ENCODE data around the gene RGS3.

Gene RGS3

GRCh38 chr9:113509463-113509862, 45.9 kb downstream of the RGS3 start:
- H3K9ac ChIP-seq (ENCODE audit: low read length): no peak overlapping the region
- H3K79me2 ChIP-seq (ENCODE audit: low read length): no peaks in the 10 kb centered on the region
- H3K4me2 ChIP-seq (ENCODE audit: low read depth, low read length): no peak overlapping the region
- H3K4me1 ChIP-seq (ENCODE audit: low read length): no peaks in the 10 kb centered on the region
- H2AFZ ChIP-seq (ENCODE audit: low read length): no peak overlapping the region
- H3K9me3 ChIP-seq (replicated peaks; ENCODE audit: insufficient read depth, low read length): no peaks in the 10 kb centered on the region
- H3K36me3 ChIP-seq (replicated peaks; ENCODE audit: insufficient read depth, low read length): no peaks in the 10 kb centered on the region
- no peak overlapping the region for H3K4me3 ChIP-seq (ENCODE audit: low read length)
- H3K9me2 ChIP-seq (replicated peaks; ENCODE audit: insufficient read depth, low read length): no peaks in the 10 kb centered on the region
- H4K20me1 ChIP-seq (ENCODE audit: insufficient read depth, low read length): no peaks in the 10 kb centered on the region
- TF ChIP-seq EZH2phosphoT487 (IDR thresholded peaks at IDR 0.05; ENCODE audit: low read length): no peak
- TF ChIP-seq CTCF (IDR thresholded peaks at IDR 0.05; ENCODE audit: low read length): no peak
- H3K27me3 ChIP-seq (replicated peaks; ENCODE audit: insufficient read depth, low read length): no peaks in the 10 kb centered on the region
- DNase-seq: no peak
- H3F3A ChIP-seq (ENCODE audit: insufficient read depth, low read length): no peaks in the 10 kb centered on the region
- H3K27ac ChIP-seq (ENCODE audit: low read length): no peak overlapping the region

GRCh38 chr9:113511047-113511521, 47.6 kb downstream of the RGS3 start:
- H3K9me3 ChIP-seq (replicated peaks; ENCODE audit: insufficient read depth, low read length): no peaks in the 10 kb centered on the region
- no peaks in the 10 kb centered on the region for H3K4me1 ChIP-seq (ENCODE audit: low read length)
- H3K4me2 ChIP-seq (ENCODE audit: low read depth, low read length): no peak overlapping the region
- DNase-seq: no peak
- no peaks in the 10 kb centered on the region for H3K9me2 ChIP-seq (replicated peaks; ENCODE audit: insufficient read depth, low read length)
- H3K36me3 ChIP-seq (replicated peaks; ENCODE audit: insufficient read depth, low read length): no peaks in the 10 kb centered on the region
- no peaks in the 10 kb centered on the region for H4K20me1 ChIP-seq (ENCODE audit: insufficient read depth, low read length)
- no peak overlapping the region for H3K9ac ChIP-seq (ENCODE audit: low read length)
- no peak for TF ChIP-seq EZH2phosphoT487 (IDR thresholded peaks at IDR 0.05; ENCODE audit: low read length)
- no peak for TF ChIP-seq EZH2 (optimal IDR thresholded peaks at IDR 0.05; ENCODE audit: low read depth, low read length)
- no peak for TF ChIP-seq CTCF (IDR thresholded peaks at IDR 0.05; ENCODE audit: low read length)
- H3K4me3 ChIP-seq (ENCODE audit: low read length): no peak overlapping the region
- H3K79me2 ChIP-seq (ENCODE audit: low read length): no peaks in the 10 kb centered on the region
- no peak overlapping the region for H2AFZ ChIP-seq (ENCODE audit: low read length)
- no peaks in the 10 kb centered on the region for H3F3A ChIP-seq (ENCODE audit: insufficient read depth, low read length)
- no peaks in the 10 kb centered on the region for H3K27me3 ChIP-seq (replicated peaks; ENCODE audit: insufficient read depth, low read length)
- no peak overlapping the region for H3K27ac ChIP-seq (ENCODE audit: low read length)

- Histone ChIP-seq H3K9ac (ENCODE audit: low read length) (no peak overlapping the region), H3K4me2 (ENCODE audit: low read depth, low read length) (no peak overlapping the region), H3K27me3 (replicated peaks; ENCODE audit: insufficient read depth, low read length) (no peaks in the 10 kb centered on the region), H3K4me1 (ENCODE audit: low read length) (peaks cover 6% of the 10 kb centered on the region), H3K36me3 (replicated peaks; ENCODE audit: insufficient read depth, low read length) (no peaks in the 10 kb centered on the region), H3F3A (ENCODE audit: insufficient read depth, low read length) (no peaks in the 10 kb centered on the region), H3K27ac (ENCODE audit: low read length) (no peak overlapping the region), H3K9me3 (replicated peaks; ENCODE audit: insufficient read depth, low read length) (no peaks in the 10 kb centered on the region), H2AFZ (ENCODE audit: low read length) (no peak overlapping the region), H3K79me2 (ENCODE audit: low read length) (no peaks in the 10 kb centered on the region), H3K9me2 (replicated peaks; ENCODE audit: insufficient read depth, low read length) (no peaks in the 10 kb centered on the region), H4K20me1 (ENCODE audit: insufficient read depth, low read length) (no peaks in the 10 kb centered on the region), H3K4me3 (ENCODE audit: low read length) (no peak overlapping the region)
- DNase-seq: no peak
- TF ChIP-seq EZH2 (optimal IDR thresholded peaks at IDR 0.05; ENCODE audit: low read depth, low read length): no peak
- TF ChIP-seq CTCF (IDR thresholded peaks at IDR 0.05; ENCODE audit: low read length): no peak
- no peak for TF ChIP-seq EZH2phosphoT487 (IDR thresholded peaks at IDR 0.05; ENCODE audit: low read length)
These were observed 48.6 kb downstream of the RGS3 start for GRCh38 chr9:113511856-113512761.

All from MM.1S (cell line).